ENCODE measurements around the gene GALNT9.

Gene GALNT9

GRCh38 chr12:132344601-132345000, 15.2 kb upstream of the GALNT9 start:
- DNase-seq (ENCODE audit: low read depth in 2 of 3, low spot score in 1 of 3) = no peak

- DNase-seq (ENCODE audit: low read depth in 2 of 3, low spot score in 1 of 3) = no peak
Measured at GRCh38 chr12:132344181-132344580, 14.8 kb upstream of the GALNT9 start.

- no peak for DNase-seq (ENCODE audit: low read depth in 2 of 3, low spot score in 1 of 3)
Measured at GRCh38 chr12:132343294-132344004, 14.1 kb upstream of the GALNT9 start.

- DNase-seq (ENCODE audit: low read depth in 2 of 3, low spot score in 1 of 3) = no peak
Measured at GRCh38 chr12:132342251-132343227, 13.2 kb upstream of the GALNT9 start.

GRCh38 chr12:132341318-132342050, 12.1 kb upstream of the GALNT9 start:
- no peak for DNase-seq (ENCODE audit: low read depth in 2 of 3, low spot score in 1 of 3)

- no peak for DNase-seq (ENCODE audit: low read depth in 2 of 3, low spot score in 1 of 3)
Measured at GRCh38 chr12:132340266-132341035, 11.1 kb upstream of the GALNT9 start.

- DNase-seq (ENCODE audit: low read depth in 2 of 3, low spot score in 1 of 3) = no peak
Measured at GRCh38 chr12:132339856-132340255, 10.5 kb upstream of the GALNT9 start.

GRCh38 chr12:132338781-132339180, 9.4 kb upstream of the GALNT9 start:
- no peak for DNase-seq (ENCODE audit: low read depth in 2 of 3, low spot score in 1 of 3)

- no peak for DNase-seq (ENCODE audit: low read depth in 2 of 3, low spot score in 1 of 3)
Measured at GRCh38 chr12:132338311-132338710, 8.9 kb upstream of the GALNT9 start.

- DNase-seq (ENCODE audit: low read depth in 2 of 3, low spot score in 1 of 3) = no peak
Measured at GRCh38 chr12:132337557-132337956, 8.2 kb upstream of the GALNT9 start.

- DNase-seq (ENCODE audit: low read depth in 2 of 3, low spot score in 1 of 3) = no peak
Measured at GRCh38 chr12:132336451-132337413, 7.3 kb upstream of the GALNT9 start.

GRCh38 chr12:132335179-132335756, 5.9 kb upstream of the GALNT9 start:
- DNase-seq (ENCODE audit: low read depth in 2 of 3, low spot score in 1 of 3) = no peak

GRCh38 chr12:132333766-132334165, 4.4 kb upstream of the GALNT9 start:
- DNase-seq (ENCODE audit: low read depth in 2 of 3, low spot score in 1 of 3) = no peak

- no peak for DNase-seq (ENCODE audit: low read depth in 2 of 3, low spot score in 1 of 3)
Measured at GRCh38 chr12:132333273-132333672, 3.9 kb upstream of the GALNT9 start.

- no peak for DNase-seq (ENCODE audit: low read depth in 2 of 3, low spot score in 1 of 3)
Measured at GRCh38 chr12:132330549-132330881, 1.1 kb upstream of the GALNT9 start.

- no peak for DNase-seq (ENCODE audit: low read depth in 2 of 3, low spot score in 1 of 3)
Measured at GRCh38 chr12:132329720-132330548, 545 bp upstream of the GALNT9 start.

- no peak for DNase-seq (ENCODE audit: low read depth in 2 of 3, low spot score in 1 of 3)
Measured at GRCh38 chr12:132328282-132329029, 933 bp downstream of the GALNT9 start.

Measured in stimulated activated CD4-positive, alpha-beta T cell treated with anti-CD3 and anti-CD28 coated beads, Interleukin-12 subunit alpha, Interleukin-12 subunit beta, amount 100 ng/mL, for 48 hours (primary cell).